D721Med (cell line): Measurements from ENCODE around the gene AGAP2.

Source experiments
- DNase-seq: peaks from one replicate; pipeline ENCODE4 v3.0.0; 2011; ENCODE audit warnings: low spot score; ENCODE audit not compliant: insufficient read length
- FAIRE-seq: peaks from 2 replicates; lab custom pipeline; 2011; peaks lifted over from hg19 to GRCh38; lab: Jason Lieb, UNC
- CTCF ChIP-seq: IDR thresholded peaks from 2 replicates; pipeline ENCODE4 v1.5.1; 2012; ENCODE audit warnings: mild to moderate bottlenecking, control low read depth; ENCODE audit not compliant: insufficient read depth; ENCODE audit errors: missing control alignments

AGAP2 gene

GRCh38 chr12:57738661-57739237, at the start of gene AGAP2:
TSS of gene AGAP2 (minus strand) at chr12:57738742. CDS start at chr12:57738246, 496 bp downstream.
- FAIRE-seq = no peak
- no peak for TF ChIP-seq CTCF

GRCh38 chr12:57783861-57784260, 45.3 kb upstream of the AGAP2 start:
- TF ChIP-seq CTCF = no peak
- FAIRE-seq (no peak), DNase-seq (no peak)

More at GRCh38 chr12:57738661-57739237, at the start of gene AGAP2:
- DNase-seq = peak; percentile 78

- no peak for FAIRE-seq
- no peak for TF ChIP-seq CTCF
- DNase-seq = no peak
These were observed 44.9 kb upstream of the AGAP2 start for GRCh38 chr12:57783466-57783801.

GRCh38 chr12:57782608-57783465, 44.3 kb upstream of the AGAP2 start, which contains the start of gene TSFM:
TSS of gene TSFM (plus strand) at chr12:57782787. CDS start at chr12:57782802, 15 bp downstream.
- peak; percentile 95 for TF ChIP-seq CTCF
- FAIRE-seq (no peak), DNase-seq (peak; percentile 63)

- DNase-seq = no peak
- no peak for FAIRE-seq
These were observed 43.7 kb upstream of the AGAP2 start for GRCh38 chr12:57782243-57782607.

GRCh38 chr12:57781801-57782200, 43.3 kb upstream of the AGAP2 start:
- no peak for TF ChIP-seq CTCF
- DNase-seq (no peak), FAIRE-seq (no peak)

More at GRCh38 chr12:57782243-57782607, 43.7 kb upstream of the AGAP2 start:
- no peak for TF ChIP-seq CTCF

GRCh38 chr12:57781244-57781643, 42.7 kb upstream of the AGAP2 start:
- DNase-seq (no peak), FAIRE-seq (no peak)
- TF ChIP-seq CTCF = no peak
